Measurements from ENCODE around the gene DNHD1.

The DNHD1 gene

DNA sequence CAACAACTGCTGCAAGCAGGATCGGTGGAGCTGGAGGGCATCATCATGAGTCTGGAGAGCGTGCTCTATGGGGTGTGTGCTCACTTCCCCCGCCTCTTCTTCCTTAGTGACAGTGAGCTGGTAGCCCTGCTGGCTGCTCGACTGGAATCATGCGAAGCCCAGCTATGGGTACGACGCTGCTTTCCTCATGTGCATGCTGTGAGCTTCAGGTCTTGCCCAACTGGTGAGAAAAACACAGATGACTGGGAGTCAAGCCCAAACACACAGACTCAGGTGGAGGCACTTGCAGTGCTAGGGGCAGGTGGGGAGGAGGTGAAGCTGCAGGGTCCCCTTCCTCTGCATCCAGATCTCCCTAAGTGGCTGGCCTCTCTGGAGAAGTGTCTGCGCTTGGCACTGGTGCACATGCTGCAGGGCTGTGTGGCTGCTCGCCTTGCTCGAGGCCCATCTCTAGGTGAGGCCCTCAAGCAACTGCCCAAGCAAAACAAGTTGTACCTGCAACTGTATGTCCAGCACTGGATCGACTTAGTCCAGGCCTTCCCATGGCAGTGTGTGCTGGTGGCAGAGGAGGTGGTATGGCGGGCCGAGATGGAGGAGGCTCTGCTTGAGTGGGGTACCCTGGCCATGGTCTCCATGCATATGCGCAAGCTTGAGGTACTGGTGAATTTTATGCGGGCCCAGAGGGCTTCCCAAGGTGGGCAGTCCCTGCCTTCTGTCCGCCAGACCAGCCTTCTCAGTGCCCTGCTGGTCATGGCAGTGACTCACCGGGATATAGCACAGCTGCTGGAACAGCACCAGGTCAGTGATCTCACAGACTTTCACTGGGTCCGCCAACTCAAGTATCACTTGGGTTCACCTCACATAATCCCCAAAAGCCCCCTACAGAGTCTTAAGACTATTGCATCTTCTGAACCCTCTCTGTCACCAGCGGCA lies 48.1 kb downstream of the DNHD1 start:
- no peak overlapping the region for H3K27ac ChIP-seq (ENCODE audit: low read depth, low read length)
- H3K9me3 ChIP-seq (ENCODE audit: control insufficient read depth, insufficient read depth, low read length) = no peaks in the 10 kb centered on the region
- H3K4me3 ChIP-seq (ENCODE audit: low read length) = no peak overlapping the region
- no peaks in the 10 kb centered on the region for H3K9me2 ChIP-seq (replicated peaks; ENCODE audit: control insufficient read depth, low read length)
- no peaks in the 10 kb centered on the region for H3K4me1 ChIP-seq (ENCODE audit: control insufficient read depth, low read length)
- H3K4me2 ChIP-seq (ENCODE audit: low read length) = no peak overlapping the region
- no peaks in the 10 kb centered on the region for H3K27me3 ChIP-seq (ENCODE audit: control insufficient read depth, low read length)
- TF ChIP-seq EZH2phosphoT487 (IDR thresholded peaks at IDR 0.05; ENCODE audit: borderline replicate concordance, low read length) = no peak
- TF ChIP-seq, protein P1, sequence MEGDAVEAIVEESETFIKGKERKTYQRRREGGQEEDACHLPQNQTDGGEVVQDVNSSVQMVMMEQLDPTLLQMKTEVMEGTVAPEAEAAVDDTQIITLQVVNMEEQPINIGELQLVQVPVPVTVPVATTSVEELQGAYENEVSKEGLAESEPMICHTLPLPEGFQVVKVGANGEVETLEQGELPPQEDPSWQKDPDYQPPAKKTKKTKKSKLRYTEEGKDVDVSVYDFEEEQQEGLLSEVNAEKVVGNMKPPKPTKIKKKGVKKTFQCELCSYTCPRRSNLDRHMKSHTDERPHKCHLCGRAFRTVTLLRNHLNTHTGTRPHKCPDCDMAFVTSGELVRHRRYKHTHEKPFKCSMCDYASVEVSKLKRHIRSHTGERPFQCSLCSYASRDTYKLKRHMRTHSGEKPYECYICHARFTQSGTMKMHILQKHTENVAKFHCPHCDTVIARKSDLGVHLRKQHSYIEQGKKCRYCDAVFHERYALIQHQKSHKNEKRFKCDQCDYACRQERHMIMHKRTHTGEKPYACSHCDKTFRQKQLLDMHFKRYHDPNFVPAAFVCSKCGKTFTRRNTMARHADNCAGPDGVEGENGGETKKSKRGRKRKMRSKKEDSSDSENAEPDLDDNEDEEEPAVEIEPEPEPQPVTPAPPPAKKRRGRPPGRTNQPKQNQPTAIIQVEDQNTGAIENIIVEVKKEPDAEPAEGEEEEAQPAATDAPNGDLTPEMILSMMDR (IDR thresholded peaks at IDR 0.05; ENCODE audit: low read depth, low read length, poor library complexity, severe bottlenecking) = no peak
- H3K36me3 ChIP-seq (ENCODE audit: control insufficient read depth, low read length) = no peaks in the 10 kb centered on the region
- no peaks in the 10 kb centered on the region for H3F3A ChIP-seq (ENCODE audit: control insufficient read depth, insufficient read depth)
- H4K20me1 ChIP-seq (ENCODE audit: control insufficient read depth, insufficient read depth, low read depth, low read length) = no peaks in the 10 kb centered on the region
- H3K79me2 ChIP-seq (ENCODE audit: control insufficient read depth, low read length) = no peaks in the 10 kb centered on the region

DNA sequence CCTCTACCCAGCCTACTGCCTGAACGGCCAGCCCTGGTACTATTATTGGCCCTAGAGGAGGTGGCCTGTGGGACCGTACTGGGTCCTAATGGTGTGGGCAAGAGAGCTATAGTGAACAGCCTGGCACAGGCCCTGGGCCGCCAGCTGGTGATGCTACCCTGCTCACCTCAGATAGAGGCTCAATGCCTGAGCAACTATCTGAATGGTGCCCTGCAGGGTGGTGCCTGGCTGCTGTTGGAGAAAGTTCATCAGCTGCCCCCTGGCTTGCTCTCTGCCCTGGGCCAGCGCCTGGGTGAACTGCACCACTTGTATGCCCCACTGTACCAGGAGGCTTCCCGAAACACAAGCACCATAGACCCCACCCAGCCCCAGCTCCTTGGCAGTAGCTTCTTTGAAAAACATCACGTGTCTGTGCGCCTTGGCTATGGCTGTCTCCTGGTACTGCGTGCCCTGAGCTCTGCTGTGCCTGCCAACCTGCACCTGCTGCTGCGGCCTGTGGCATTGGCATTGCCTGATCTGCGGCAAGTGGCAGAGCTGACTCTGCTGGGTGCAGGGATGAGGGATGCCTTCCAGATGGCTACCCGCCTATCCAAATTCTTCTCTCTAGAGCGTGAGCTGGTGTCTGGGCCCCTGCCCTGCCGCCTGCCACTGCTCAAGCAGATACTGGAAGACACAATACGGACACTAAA lies 49.0 kb downstream of the DNHD1 start:
- no peaks in the 10 kb centered on the region for H3K79me2 ChIP-seq (ENCODE audit: control insufficient read depth, low read length)
- no peaks in the 10 kb centered on the region for H3F3A ChIP-seq (ENCODE audit: control insufficient read depth, insufficient read depth)
- H3K4me3 ChIP-seq (ENCODE audit: low read length) = no peak overlapping the region
- no peak overlapping the region for H3K4me2 ChIP-seq (ENCODE audit: low read length)
- no peaks in the 10 kb centered on the region for H3K36me3 ChIP-seq (ENCODE audit: control insufficient read depth, low read length)
- TF ChIP-seq, protein P1 (IDR thresholded peaks at IDR 0.05; ENCODE audit: low read depth, low read length, poor library complexity, severe bottlenecking) = no peak
- no peak for TF ChIP-seq EZH2phosphoT487 (IDR thresholded peaks at IDR 0.05; ENCODE audit: borderline replicate concordance, low read length)
- no peaks in the 10 kb centered on the region for H3K4me1 ChIP-seq (ENCODE audit: control insufficient read depth, low read length)
- no peak overlapping the region for H3K27ac ChIP-seq (ENCODE audit: low read depth, low read length)
- H4K20me1 ChIP-seq (ENCODE audit: control insufficient read depth, insufficient read depth, low read depth, low read length) = no peaks in the 10 kb centered on the region
- no peaks in the 10 kb centered on the region for H3K9me3 ChIP-seq (ENCODE audit: control insufficient read depth, insufficient read depth, low read length)
- H3K9me2 ChIP-seq (replicated peaks; ENCODE audit: control insufficient read depth, low read length) = no peaks in the 10 kb centered on the region
- no peaks in the 10 kb centered on the region for H3K27me3 ChIP-seq (ENCODE audit: control insufficient read depth, low read length)

DNA sequence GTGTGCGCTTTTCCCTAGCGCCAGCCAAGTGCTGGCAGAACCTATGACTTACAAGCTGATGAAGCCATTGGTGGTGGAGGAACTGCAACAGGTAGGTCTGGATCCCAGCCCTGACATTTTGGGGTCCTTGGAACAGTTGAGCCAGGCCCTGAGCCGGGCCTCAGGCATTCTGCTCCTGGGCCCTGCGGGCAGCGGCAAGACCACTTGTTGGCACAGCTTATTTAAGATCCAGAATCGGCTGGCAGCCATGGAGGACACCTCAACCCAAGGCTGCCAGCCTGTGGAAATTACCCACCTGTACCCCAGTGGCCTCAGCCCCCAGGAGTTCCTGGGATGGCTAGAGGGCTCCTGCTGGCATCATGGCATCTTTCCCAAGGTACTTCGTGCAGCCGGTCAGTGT lies 49.7 kb downstream of the DNHD1 start:
- Histone ChIP-seq H3K27ac (ENCODE audit: low read depth, low read length) (no peak overlapping the region), H3K36me3 (ENCODE audit: control insufficient read depth, low read length) (no peaks in the 10 kb centered on the region), H3K4me3 (ENCODE audit: low read length) (no peak overlapping the region), H4K20me1 (ENCODE audit: control insufficient read depth, insufficient read depth, low read depth, low read length) (no peaks in the 10 kb centered on the region), H3K79me2 (ENCODE audit: control insufficient read depth, low read length) (no peaks in the 10 kb centered on the region), H3K4me1 (ENCODE audit: control insufficient read depth, low read length) (no peaks in the 10 kb centered on the region), H3K27me3 (ENCODE audit: control insufficient read depth, low read length) (no peaks in the 10 kb centered on the region), H3K4me2 (ENCODE audit: low read length) (no peak overlapping the region), H3F3A (ENCODE audit: control insufficient read depth, insufficient read depth) (no peaks in the 10 kb centered on the region), H3K9me2 (replicated peaks; ENCODE audit: control insufficient read depth, low read length) (no peaks in the 10 kb centered on the region), H3K9me3 (ENCODE audit: control insufficient read depth, insufficient read depth, low read length) (no peaks in the 10 kb centered on the region)
- TF ChIP-seq, protein P1 (IDR thresholded peaks at IDR 0.05; ENCODE audit: low read depth, low read length, poor library complexity, severe bottlenecking) = no peak
- TF ChIP-seq EZH2phosphoT487 (IDR thresholded peaks at IDR 0.05; ENCODE audit: borderline replicate concordance, low read length) = no peak

Measured in DOHH2 (cell line).